ENCODE results near the gene MAMSTR.

The MAMSTR gene

GRCh38 chr19:48746110-48746509 is 26.6 kb upstream of the MAMSTR start:
- no peak for DNase-seq

- no peak for DNase-seq
Observed at GRCh38 chr19:48745208-48745995, 25.9 kb upstream of the MAMSTR start.

- no peak for DNase-seq
Observed at GRCh38 chr19:48742096-48742495, 22.6 kb upstream of the MAMSTR start.

GRCh38 chr19:48741129-48741999 is 21.8 kb upstream of the MAMSTR start:
- no peak for DNase-seq

GRCh38 chr19:48740164-48740972 is 20.8 kb upstream of the MAMSTR start, which contains the start of gene RASIP1:
RASIP1 (minus strand) TSS chr19:48740610; CDS start chr19:48740282, 328 bp downstream.
- DNase-seq = no peak

GRCh38 chr19:48739404-48740163 is 20.1 kb upstream of the MAMSTR start:
- no peak for DNase-seq

GRCh38 chr19:48738557-48739403 is 19.3 kb upstream of the MAMSTR start:
- DNase-seq = peak; percentile 43

- no peak for DNase-seq
Observed at GRCh38 chr19:48737360-48737998, 18.0 kb upstream of the MAMSTR start.

- DNase-seq = no peak
Observed at GRCh38 chr19:48735031-48735615, 15.6 kb upstream of the MAMSTR start.

GRCh38 chr19:48734625-48735024 is 15.1 kb upstream of the MAMSTR start:
- DNase-seq = no peak

- no peak for DNase-seq
Observed at GRCh38 chr19:48731452-48731851, 11.9 kb upstream of the MAMSTR start.

- DNase-seq = no peak
Observed at GRCh38 chr19:48728911-48729664, 9.6 kb upstream of the MAMSTR start.

- DNase-seq = no peak
Observed at GRCh38 chr19:48726556-48726955, 7.0 kb upstream of the MAMSTR start.

GRCh38 chr19:48724796-48725753 is 5.5 kb upstream of the MAMSTR start:
- no peak for DNase-seq

- no peak for DNase-seq
Observed at GRCh38 chr19:48722196-48722708, 2.7 kb upstream of the MAMSTR start.

GRCh38 chr19:48720613-48721296 is 1.2 kb upstream of the MAMSTR start:
- DNase-seq = peak; percentile 95

- no peak for DNase-seq
Observed at GRCh38 chr19:48720251-48720612, 707 bp upstream of the MAMSTR start.
